Neural cell (in vitro differentiated cells): ENCODE results near the gene PTGR3. TPM values are rescaled to one million over a fixed set of nuclear protein-coding genes. Genes with fewer than 3 reads are reported as not detected.

Experiments used
- H2AFZ ChIP-seq: fragments of 200-600, 300-800 bp; sonication (generic), shearing (Covaris generic); 2 replicates; pipeline ENCODE4 v1.6.0; 2014; ENCODE audit warnings: low read depth, mild to moderate bottlenecking, antibody characterized with exemption, low read length, moderate library complexity
- H3F3A ChIP-seq: fragments of 200-600 bp; shearing (Covaris generic); 2 replicates; pipeline ENCODE4 v1.6.1; 2016; ENCODE audit warnings: mild to moderate bottlenecking, moderate library complexity, mixed read lengths, antibody characterized with exemption, low read length; ENCODE audit not compliant: insufficient read depth, poor library complexity, severe bottlenecking
- H3K27ac ChIP-seq: fragments of 200-600, 300-800 bp; sonication (generic), shearing (Covaris generic); 2 replicates; pipeline ENCODE4 v1.5.1; 2014; ENCODE audit warnings: mild to moderate bottlenecking, low read length, moderate library complexity
- H3K27me3 ChIP-seq: fragments of 300-800, 200-600 bp; sonication (generic), shearing (Covaris generic); 2 replicates; pipeline ENCODE4 v1.6.0; 2014; ENCODE audit warnings: mild to moderate bottlenecking, low read depth, low read length, moderate library complexity; ENCODE audit not compliant: insufficient read depth
- H3K36me3 ChIP-seq: fragments of 300-800, 200-600 bp; sonication (generic), shearing (Covaris generic); 2 replicates; pipeline ENCODE4 v1.5.1; 2014; ENCODE audit warnings: mild to moderate bottlenecking, antibody characterized with exemption, low read length, moderate library complexity; ENCODE audit not compliant: insufficient read depth
- H3K4me2 ChIP-seq: fragments of 300-800, 200-600 bp; sonication (generic), shearing (Covaris generic); 2 replicates; pipeline ENCODE4 v1.6.0; 2014; ENCODE audit warnings: mild to moderate bottlenecking, low read length
- H3K4me3 ChIP-seq: fragments of 300-800, 200-600 bp; sonication (generic), shearing (Covaris generic); 2 replicates; pipeline ENCODE4 v1.5.1; 2014; ENCODE audit warnings: mild to moderate bottlenecking, low read length, moderate library complexity
- H3K79me2 ChIP-seq: fragments of 200-600 bp; shearing (Covaris generic); replicated peaks from 2 replicates; pipeline ENCODE4 v1.6.0; 2014; ENCODE audit warnings: mild to moderate bottlenecking, low read length, moderate library complexity; ENCODE audit not compliant: insufficient read depth
- H3K9ac ChIP-seq: fragments of 300-800, 200-600 bp; sonication (generic), shearing (Covaris generic); 2 replicates; pipeline ENCODE4 v1.6.1; 2016; ENCODE audit warnings: mild to moderate bottlenecking, low read length, mixed read lengths
- H3K9me2 ChIP-seq: fragments of 200-600 bp; shearing (Covaris generic); 2 replicates; pipeline ENCODE4 v1.6.1; 2016; ENCODE audit warnings: mild to moderate bottlenecking, low read length, mixed read lengths; ENCODE audit not compliant: insufficient read depth
- H3K9me3 ChIP-seq: fragments of 200-600, 300-800 bp; sonication (generic), shearing (Covaris generic); 2 replicates; pipeline ENCODE4 v1.6.1; 2016; ENCODE audit warnings: mild to moderate bottlenecking, mixed run types, low read length, moderate library complexity, mixed read lengths
- H4K20me1 ChIP-seq: fragments of 200-600 bp; shearing (Covaris generic); 2 replicates; pipeline ENCODE4 v1.6.1; 2016; ENCODE audit warnings: mild to moderate bottlenecking, mixed run types; ENCODE audit not compliant: insufficient read depth
- CTCF ChIP-seq: fragments of 450-650 bp; IDR thresholded peaks from 2 replicates; pipeline ENCODE4 v1.5.1; 2014; ENCODE audit warnings: antibody characterized with exemption, mild to moderate bottlenecking, moderate library complexity; ENCODE audit not compliant: poor library complexity, severe bottlenecking
- EP300 ChIP-seq: fragments of 450-650 bp; conservative IDR thresholded peaks from 2 replicates; pipeline ENCODE4 v1.6.1; 2014; ENCODE audit warnings: antibody characterized with exemption, mild to moderate bottlenecking, moderate library complexity; ENCODE audit not compliant: poor library complexity, severe bottlenecking
- EZH2 ChIP-seq: fragments of 200-600, 300-800 bp; shearing (Covaris generic), sonication (generic); IDR thresholded peaks from 2 replicates; pipeline ENCODE4 v1.6.1; 2014; ENCODE audit warnings: antibody characterized with exemption, low read length, borderline replicate concordance, mild to moderate bottlenecking; ENCODE audit not compliant: insufficient read depth, poor library complexity, severe bottlenecking
- MXI1 ChIP-seq: fragments of 450-650 bp; conservative IDR thresholded peaks from 2 replicates; pipeline ENCODE4 v1.6.1; 2014; ENCODE audit warnings: antibody characterized with exemption, mild to moderate bottlenecking; ENCODE audit not compliant: poor library complexity, severe bottlenecking
- POLR2AphosphoS5 ChIP-seq: IDR thresholded peaks from 2 replicates; pipeline ENCODE4 v1.6.1; 2012
- RAD21 ChIP-seq: fragments of 450-650 bp; conservative IDR thresholded peaks from 2 replicates; pipeline ENCODE4 v1.6.1; 2014; ENCODE audit warnings: antibody characterized with exemption, mild to moderate bottlenecking, moderate library complexity
- REST ChIP-seq: IDR thresholded peaks from 2 replicates; pipeline ENCODE4 v1.6.1; 2012; ENCODE audit warnings: borderline replicate concordance
- SMC3 ChIP-seq: fragments of 450-650 bp; conservative IDR thresholded peaks from 2 replicates; pipeline ENCODE4 v1.6.1; 2014; ENCODE audit warnings: antibody characterized with exemption, mild to moderate bottlenecking, moderate library complexity; ENCODE audit not compliant: poor library complexity
- TAF1 ChIP-seq: IDR thresholded peaks from 2 replicates; pipeline ENCODE4 v1.6.1; 2012; ENCODE audit warnings: low read depth
- polyA plus RNA-seq: library from polyadenylated mRNA; depleted of rRNA; stranded (reverse); fragments of >200 nt; gene quantifications from 2 replicates; pipeline ENCODE4 v1.2.3, GENCODE V29; 2014

The PTGR3 gene
- polyA plus RNA-seq, 1 donor from 2014 or later, result 5.9 TPM

- Histone ChIP-seq H3K27me3 (no peaks in the 10 kb centered on the region), H3K9me3 (no peaks in the 10 kb centered on the region), H3K4me2 (no peak overlapping the region), H3K27ac (no peak overlapping the region), H3K9me2 (no peaks in the 10 kb centered on the region), H3F3A (no peaks in the 10 kb centered on the region), H3K79me2 (no peaks in the 10 kb centered on the region), H3K4me3 (no peak overlapping the region), H4K20me1 (no peaks in the 10 kb centered on the region), H3K9ac (no peak overlapping the region), H2AFZ (no peak overlapping the region), H3K36me3 (no peaks in the 10 kb centered on the region)
- TF ChIP-seq POLR2AphosphoS5, result no peak
- TF ChIP-seq REST, result no peak
- no peak for TF ChIP-seq RAD21
- TF ChIP-seq SMC3, result no peak
- no peak for TF ChIP-seq MXI1
- no peak for TF ChIP-seq CTCF
- TF ChIP-seq EP300, result no peak
- no peak for TF ChIP-seq EZH2
- no peak for TF ChIP-seq TAF1
These were observed 14.9 kb upstream of the PTGR3 start for GRCh38 chr18:75223687-75224347.

DNA sequence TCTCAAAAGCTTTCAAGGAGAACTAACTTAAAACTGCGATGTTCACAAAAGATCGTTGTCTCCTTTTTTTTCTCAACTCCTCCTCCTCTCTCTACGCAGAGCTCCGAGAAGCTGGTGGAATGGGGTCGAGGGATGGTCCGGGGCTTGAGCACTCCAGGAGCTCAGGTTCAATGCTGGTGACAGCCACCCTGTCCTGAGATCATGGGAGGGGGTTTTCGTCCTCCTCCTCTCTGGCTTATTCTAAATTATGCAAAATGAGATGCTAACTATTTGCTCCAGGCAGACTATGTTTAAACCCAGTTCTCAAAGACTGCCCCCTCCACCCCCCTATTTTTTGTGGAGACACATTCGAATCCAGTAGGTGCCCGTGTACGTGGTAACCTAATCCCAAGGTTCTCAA, 13.5 kb upstream of the PTGR3 start:
- no peaks in the 10 kb centered on the region for H3K36me3 ChIP-seq
- H3K79me2 ChIP-seq, result no peaks in the 10 kb centered on the region
- H3K9me2 ChIP-seq, result no peaks in the 10 kb centered on the region
- no peak overlapping the region for H3K4me3 ChIP-seq
- H3K4me2 ChIP-seq, result no peak overlapping the region
- H3F3A ChIP-seq, result no peaks in the 10 kb centered on the region
- no peak overlapping the region for H3K27ac ChIP-seq
- no peaks in the 10 kb centered on the region for H3K27me3 ChIP-seq
- H4K20me1 ChIP-seq, result no peaks in the 10 kb centered on the region
- H3K9me3 ChIP-seq, result no peaks in the 10 kb centered on the region
- no peak overlapping the region for H2AFZ ChIP-seq
- TF ChIP-seq RAD21, result no peak
- no peak for TF ChIP-seq MXI1
- no peak overlapping the region for H3K9ac ChIP-seq
